ENCODE results near the gene STOM. TPM values are rescaled to one million over a fixed set of nuclear protein-coding genes. Genes with fewer than 3 reads are reported as not detected.

Gene STOM
- total and polyA plus RNA-seq, 2 of the 8 experiments (the other 6 are each of a cell fraction or from before 2014, with no cell fraction given): 25.2 to 60.4 TPM

GRCh38 chr9:121371495-121372061 is 1.5 kb upstream of the STOM start:
- Histone ChIP-seq H2AK5ac (ENCODE audit: low read depth, low read length) (no peak overlapping the region), H3K4me2 (ENCODE audit: insufficient read depth in 1 of 2, low read depth in 2 of 2, low read length in 2 of 2) (no peak overlapping the region), H3K36me3 (ENCODE audit: control insufficient read depth in 2 of 4, insufficient read depth in 4 of 4, low read length in 3 of 4) (peaks cover 0 to 3% (median 0%) of the 10 kb centered on the region in 4 experiments; a peak in 1 of 8 replicates), H3K79me2 (ENCODE audit: control insufficient read depth in 1 of 2, insufficient read depth in 2 of 2, low read length in 2 of 2) (no peaks in the 10 kb centered on the region), H2BK120ac (replicated peaks; ENCODE audit: low read depth, low read length) (no peak overlapping the region), H2AFZ (ENCODE audit: low read length) (no peak overlapping the region), H3K14ac (ENCODE audit: insufficient read length) (no peak overlapping the region), H2BK5ac (ENCODE audit: low read depth, low read length) (no peak overlapping the region), H2BK15ac (ENCODE audit: low read length) (no peak overlapping the region), H4K8ac (ENCODE audit: extremely low read depth, insufficient read depth, low read length) (no peak overlapping the region), H3K4me1 (replicated peaks in 1 of 4; ENCODE audit: control insufficient read depth in 3 of 4, insufficient read depth in 4 of 4, low read length in 3 of 4) (peaks cover 0 to 7% (median 4%) of the 10 kb centered on the region in 4 experiments; a peak in 4 of 7 replicates), H4K91ac (replicated peaks; ENCODE audit: insufficient read length, low read length) (no peak overlapping the region), H4K20me1 (replicated peaks in 1 of 2; ENCODE audit: control insufficient read depth in 1 of 2, insufficient read depth in 2 of 2, low read length in 2 of 2) (no peaks in the 10 kb centered on the region), H3K56ac (replicated peaks; ENCODE audit: insufficient read length, low read depth, low read length) (no peak overlapping the region), H4K5ac (ENCODE audit: insufficient read length, low read depth, low read length) (no peak overlapping the region), H2BK12ac (ENCODE audit: low read depth, low read length) (no peak overlapping the region), H3K23me2 (ENCODE audit: low read depth, low read length) (peaks cover 5% of the 10 kb centered on the region), H3K27me3 (replicated peaks in 1 of 4; ENCODE audit: control insufficient read depth in 3 of 4, extremely low read depth in 1 of 4, insufficient read depth in 3 of 4, low read length in 3 of 4) (peaks cover 0 to 13% (median 9%) of the 10 kb centered on the region in 4 experiments; a peak in 3 of 7 replicates), H2BK20ac (ENCODE audit: low read length) (no peak overlapping the region), H3K27ac (ENCODE audit: low read depth, low read length) (no peak overlapping the region), H3K23ac (ENCODE audit: insufficient read length) (no peak overlapping the region), H3K9me3 (ENCODE audit: insufficient read depth in 2 of 2, low read depth in 1 of 2, low read length in 1 of 2) (no peaks in the 10 kb centered on the region; a peak in 1 of 4 replicates), H3K4ac (replicated peaks; ENCODE audit: insufficient read length, low read depth, low read length) (no peak overlapping the region), H3K9ac (replicated peaks in 1 of 4; ENCODE audit: extremely low read depth in 1 of 4, low read depth in 3 of 4, low read length in 3 of 4) (no peak overlapping the region), H3K18ac (ENCODE audit: extremely low read depth, low read length) (no peak overlapping the region), H3K4me3 (ENCODE audit: extremely low read depth in 1 of 4, insufficient read depth in 2 of 4, low read depth in 3 of 4, low read length in 4 of 4) (no peak overlapping the region), H3K79me1 (ENCODE audit: low read depth, low read length) (no peaks in the 10 kb centered on the region)
- ChIA-PET POLR2A (ENCODE audit: partially characterized antibody) (interaction anchor here (0.6 to 1.1 kb wide), 3 partner anchors 26 to 218 kb away, joined by 3 read pairs; no protein-coding TSS in a partner anchor), CTCF (ENCODE audit: partially characterized antibody) (interaction anchor here (0.7 to 1.0 kb wide), 3 partner anchors 16 to 729 kb away, joined by 3 to 5 read pairs (median 3); no protein-coding TSS in a partner anchor)
- 94% methylated on average over 4 of the region's 4 CpGs; no CpG with 5 or more reads in 1 of the 2 experiments for WGBS, 2 experiments (ENCODE audit: extremely low coverage in 1 of 2, insufficient coverage in 1 of 2, insufficient read length in 1 of 2, insufficient replicate concordance in 2 of 2, low coverage in 1 of 2, low lambda C conversion rate in 2 of 2, missing lambda C conversion rate in 1 of 2)
- DNase-seq (ENCODE audit: low read depth in 1 of 2, low spot score in 2 of 2): no peak
- no peak for FAIRE-seq
- no peak for TF ChIP-seq CBX8 (IDR thresholded peaks at IDR 0.05; ENCODE audit: borderline replicate concordance, low read depth, low read length)
